H1 (cell line): ENCODE results near the gene HOXD4.

Experiments
- CTCF ChIP-seq, 3 experiments: IDR thresholded peaks; 1 replicate in 2 of 3; 2 replicates in 1 of 3; pipeline versions ENCODE4 v1.5.1 to v1.6.1; 2011; ENCODE audit warnings: low read length in 3 of 3, mild to moderate bottlenecking in 3 of 3, inconsistent platforms in 2 of 3, low read depth in 1 of 3, moderate library complexity in 1 of 3; ENCODE audit not compliant: insufficient read depth in 1 of 3; ENCODE audit errors: control extremely low read depth in 1 of 3
- EZH2 ChIP-seq: fragments of 200-600 bp; sonication (generic); IDR thresholded peaks from 2 replicates; pipeline ENCODE4 v1.7.1; 2012; ENCODE audit warnings: low read depth, mild to moderate bottlenecking, moderate library complexity, low read length, inconsistent platforms; ENCODE audit not compliant: severe bottlenecking
- POLR2AphosphoS5 ChIP-seq: IDR thresholded peaks from 2 replicates; pipeline ENCODE4 v1.6.1; 2011; ENCODE audit warnings: low read depth, low read length

GRCh38 chr2:176104316-176105077 is 46.9 kb upstream of the HOXD4 start:
- peak; percentile 96 for TF ChIP-seq EZH2
- no peak for TF ChIP-seq POLR2AphosphoS5
- TF ChIP-seq CTCF (IDR thresholded peaks at IDR 0.05; ENCODE audit: control extremely low read depth in 1 of 3, insufficient read depth in 1 of 3, low read depth in 1 of 3, low read length in 3 of 3), result no peak
